LHCN-M2 (cell line): ENCODE measurements around the gene ECHDC3. TPM values are rescaled to one million over a fixed set of nuclear protein-coding genes. Genes with fewer than 3 reads are reported as not detected.

ENCODE experiments used
- DNase-seq: peaks from one replicate; pipeline ENCODE4 v3.0.0-alpha.2; 2012; ENCODE audit warnings: low read depth
- total RNA-seq: library from RNA; depleted of rRNA; stranded (reverse); fragments of >200 nt; gene quantifications from 2 replicates; pipeline ENCODE4 v1.2.3, GENCODE V29; 2014

ECHDC3 gene
- total RNA-seq, 1 experiment from 2014 or later: 3.2 TPM

- DNase-seq: no peak
These were observed 4.8 kb downstream of the ECHDC3 start for GRCh38 chr10:11746883-11747539.

GRCh38 chr10:11748866-11749265, 6.7 kb downstream of the ECHDC3 start:
- no peak for DNase-seq

GRCh38 chr10:11750420-11750819, 8.2 kb downstream of the ECHDC3 start:
- no peak for DNase-seq

- no peak for DNase-seq
These were observed 12.0 kb downstream of the ECHDC3 start for GRCh38 chr10:11754173-11754572.

GRCh38 chr10:11754620-11755019, 12.4 kb downstream of the ECHDC3 start:
- DNase-seq: no peak

- no peak for DNase-seq
These were observed 13.5 kb downstream of the ECHDC3 start for GRCh38 chr10:11755512-11756263.

- peak; percentile 11 for DNase-seq
These were observed 14.7 kb downstream of the ECHDC3 start for GRCh38 chr10:11756766-11757315.

GRCh38 chr10:11757454-11757820, 15.3 kb downstream of the ECHDC3 start:
- DNase-seq: peak; percentile 74

GRCh38 chr10:11757821-11758463, 15.8 kb downstream of the ECHDC3 start:
- DNase-seq: peak; percentile 70

GRCh38 chr10:11758527-11759236, 16.5 kb downstream of the ECHDC3 start:
- no peak for DNase-seq

GRCh38 chr10:11759347-11759746, 17.2 kb downstream of the ECHDC3 start:
- DNase-seq: no peak

GRCh38 chr10:11760151-11760550, 18.0 kb downstream of the ECHDC3 start:
- no peak for DNase-seq

GRCh38 chr10:11760861-11761260, 18.7 kb downstream of the ECHDC3 start:
- no peak for DNase-seq

GRCh38 chr10:11761431-11761830, 19.2 kb downstream of the ECHDC3 start:
- DNase-seq: no peak

- DNase-seq: no peak
These were observed 20.7 kb downstream of the ECHDC3 start for GRCh38 chr10:11762706-11763500.

- DNase-seq: no peak
These were observed 21.3 kb downstream of the ECHDC3 start for GRCh38 chr10:11763501-11763861.

- DNase-seq: no peak
These were observed 23.0 kb downstream of the ECHDC3 start for GRCh38 chr10:11765141-11765540.

GRCh38 chr10:11772575-11773288, 30.6 kb downstream of the ECHDC3 start:
- DNase-seq: peak; percentile 60

- DNase-seq: no peak
These were observed 31.7 kb downstream of the ECHDC3 start for GRCh38 chr10:11773761-11774441.

- DNase-seq: no peak
These were observed 33.2 kb downstream of the ECHDC3 start for GRCh38 chr10:11775412-11775811.
